ENCODE results near the gene TRIM54. TPM values are rescaled to one million over a fixed set of nuclear protein-coding genes. Genes with fewer than 3 reads are reported as not detected.

Gene TRIM54
- total RNA-seq, 2 experiments from 2014 or later = not detected

- DNase-seq (no peak), ATAC-seq (ENCODE audit: poor library complexity) (no peak)
- intact Hi-C loops (cut with DNase I, micrococcal nuclease) = no loop called here
- H3K4me1 ChIP-seq (ENCODE audit: insufficient read depth, low read length) = peaks cover 50% of the 10 kb centered on the region
- H3K27ac ChIP-seq (ENCODE audit: low read depth in 1 of 2, low read length in 2 of 2) = no peak overlapping the region
- POLR2A ChIA-PET = interaction anchor here (1.3 kb wide), 1 partner anchor 54 kb away, joined by 3 read pairs; the partner anchor contains the start of gene PPM1G
- peak overlapping the region; percentile 71 for H3K4me3 Mint-ChIP-seq
- CTCF ChIA-PET = interaction anchor here (0.8 kb wide), 1 partner anchor 15 kb away, joined by 3 read pairs; no protein-coding TSS in a partner anchor
- TF ChIP-seq, protein P1, sequence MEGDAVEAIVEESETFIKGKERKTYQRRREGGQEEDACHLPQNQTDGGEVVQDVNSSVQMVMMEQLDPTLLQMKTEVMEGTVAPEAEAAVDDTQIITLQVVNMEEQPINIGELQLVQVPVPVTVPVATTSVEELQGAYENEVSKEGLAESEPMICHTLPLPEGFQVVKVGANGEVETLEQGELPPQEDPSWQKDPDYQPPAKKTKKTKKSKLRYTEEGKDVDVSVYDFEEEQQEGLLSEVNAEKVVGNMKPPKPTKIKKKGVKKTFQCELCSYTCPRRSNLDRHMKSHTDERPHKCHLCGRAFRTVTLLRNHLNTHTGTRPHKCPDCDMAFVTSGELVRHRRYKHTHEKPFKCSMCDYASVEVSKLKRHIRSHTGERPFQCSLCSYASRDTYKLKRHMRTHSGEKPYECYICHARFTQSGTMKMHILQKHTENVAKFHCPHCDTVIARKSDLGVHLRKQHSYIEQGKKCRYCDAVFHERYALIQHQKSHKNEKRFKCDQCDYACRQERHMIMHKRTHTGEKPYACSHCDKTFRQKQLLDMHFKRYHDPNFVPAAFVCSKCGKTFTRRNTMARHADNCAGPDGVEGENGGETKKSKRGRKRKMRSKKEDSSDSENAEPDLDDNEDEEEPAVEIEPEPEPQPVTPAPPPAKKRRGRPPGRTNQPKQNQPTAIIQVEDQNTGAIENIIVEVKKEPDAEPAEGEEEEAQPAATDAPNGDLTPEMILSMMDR (IDR thresholded peaks at IDR 0.05) = no peak
- no peaks in the 10 kb centered on the region for H3K9me3 ChIP-seq (ENCODE audit: control insufficient read depth in 1 of 2, insufficient read depth in 1 of 2, low read length in 2 of 2)
- H3K27me3 ChIP-seq (ENCODE audit: control insufficient read depth in 1 of 2, insufficient read depth in 2 of 2, low read length in 2 of 2) = no peaks in the 10 kb centered on the region
- H3K36me3 Mint-ChIP-seq (ENCODE audit: low read depth) = peaks cover 32% of the 10 kb centered on the region
- H3K27ac Mint-ChIP-seq = peak overlapping the region; percentile 99
- peaks cover 6% of the 10 kb centered on the region for H3K36me3 ChIP-seq (ENCODE audit: insufficient read depth, low read length)
- H3K27me3 Mint-ChIP-seq = no peaks in the 10 kb centered on the region
- no peaks in the 10 kb centered on the region for H3K9me3 Mint-ChIP-seq
- peaks cover 66% of the 10 kb centered on the region for H3K4me1 Mint-ChIP-seq (ENCODE audit: low read depth)
- H3K4me3 ChIP-seq (ENCODE audit: low read length) = no peak overlapping the region
These were observed 72.3 kb downstream of the TRIM54 start for GRCh38 chr2:27354597-27354927.

DNA sequence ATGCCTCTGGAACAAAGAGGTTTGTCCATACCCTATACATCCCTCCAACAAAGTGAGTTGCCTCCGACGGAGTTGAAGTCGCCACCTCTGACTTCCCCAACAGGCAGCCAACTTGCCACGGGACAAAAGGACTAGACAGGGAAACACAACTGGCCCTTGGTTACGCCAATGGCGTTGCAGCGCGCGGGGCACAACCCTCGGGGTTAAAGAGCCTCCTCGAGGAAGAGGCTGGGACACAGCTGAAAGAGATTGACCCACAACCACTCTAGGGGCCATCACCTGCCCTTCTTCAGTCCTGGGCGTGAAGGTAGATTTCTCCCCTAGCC, 73.8 kb downstream of the TRIM54 start:
- DNase-seq = peak in 2 of 14 experiments; percentile 18 to 27
- no peaks in the 10 kb centered on the region for H3K27me3 Mint-ChIP-seq
- H3K4me3 ChIP-seq (ENCODE audit: low read length) = peak overlapping the region; percentile 86
- ATAC-seq (ENCODE audit: poor library complexity) = peak; percentile 8
- H3K36me3 Mint-ChIP-seq (ENCODE audit: low read depth) = peaks cover 26% of the 10 kb centered on the region
- H3K27ac ChIP-seq (ENCODE audit: low read depth in 1 of 2, low read length in 2 of 2) = peak overlapping the region; percentile 87 to 89
- intact Hi-C loops (cut with DNase I, micrococcal nuclease) = loop anchor here (1.0 to 5.0 kb wide), 6 partner anchors 14 to 1036 kb away; partner anchors contain the start of genes EIF2B4 (in 2 of the 2), MPV17 (in 2 of the 2), SNX17 (in 2 of the 2) and FOSL2 (in 1 of the 2)
- no peaks in the 10 kb centered on the region for H3K27me3 ChIP-seq (ENCODE audit: control insufficient read depth in 1 of 2, insufficient read depth in 2 of 2, low read length in 2 of 2)
- CTCF ChIA-PET = interaction anchor here (0.6 to 1.5 kb wide), 4 partner anchors 12 to 1514 kb away, joined by 3 to 4 read pairs (median 3); no protein-coding TSS in a partner anchor
- H3K9me3 Mint-ChIP-seq = no peaks in the 10 kb centered on the region
- peaks cover 60% of the 10 kb centered on the region for H3K4me1 Mint-ChIP-seq (ENCODE audit: low read depth)
- no peaks in the 10 kb centered on the region for H3K36me3 ChIP-seq (ENCODE audit: insufficient read depth, low read length)
- H3K9me3 ChIP-seq (ENCODE audit: control insufficient read depth in 1 of 2, insufficient read depth in 1 of 2, low read length in 2 of 2) = no peaks in the 10 kb centered on the region
- peak overlapping the region; percentile 96 for H3K4me3 Mint-ChIP-seq
- peaks cover 50% of the 10 kb centered on the region for H3K4me1 ChIP-seq (ENCODE audit: insufficient read depth, low read length)
- peak overlapping the region; percentile 99 for H3K27ac Mint-ChIP-seq
- TF ChIP-seq, protein P1 (IDR thresholded peaks at IDR 0.05) = no peak
- POLR2A ChIA-PET = interaction anchor here (0.7 to 2.9 kb wide), 10 partner anchors 9 to 305 kb away, joined by 3 to 45 read pairs (median 6); partner anchors contain the start of genes CCDC121, EIF2B4, GPN1 and MPV17

GRCh38 chr2:27356382-27357181, 74.4 kb downstream of the TRIM54 start, which contains the start of gene GTF3C2:
GTF3C2 (minus strand) TSS chr2:27356764; CDS start chr2:27343554, 13,210 bp downstream.
- DNase-seq (peak; percentile 82 to 97 (median 88)), ATAC-seq (ENCODE audit: poor library complexity) (peak; percentile 78)
- Mint-ChIP-seq H3K27me3 (no peaks in the 10 kb centered on the region), H3K36me3 (ENCODE audit: low read depth) (peaks cover 26% of the 10 kb centered on the region), H3K9me3 (no peaks in the 10 kb centered on the region), H3K27ac (peak within 1 kb of the TSS; percentile 99), H3K4me3 (peak within 1 kb of the TSS; percentile 96), H3K4me1 (ENCODE audit: low read depth) (peaks cover 56% of the 10 kb centered on the region)
- ChIA-PET CTCF (interaction anchor here (0.6 to 1.5 kb wide), 5 partner anchors 11 to 1515 kb away, joined by 3 to 4 read pairs (median 3); no protein-coding TSS in a partner anchor), POLR2A (interaction anchor here (0.7 to 2.9 kb wide), 12 partner anchors 8 to 323 kb away, joined by 3 to 45 read pairs (median 5); partner anchors contain the start of genes CCDC121, EIF2B4, GPN1 and MPV17)
- no peaks in the 10 kb centered on the region for H3K27me3 ChIP-seq (ENCODE audit: control insufficient read depth in 1 of 2, insufficient read depth in 2 of 2, low read length in 2 of 2)
- TF ChIP-seq, protein P1 (IDR thresholded peaks at IDR 0.05) = no peak
- no peaks in the 10 kb centered on the region for H3K9me3 ChIP-seq (ENCODE audit: control insufficient read depth in 1 of 2, insufficient read depth in 1 of 2, low read length in 2 of 2)
- H3K4me3 ChIP-seq (ENCODE audit: low read length) = peak within 1 kb of the TSS; percentile 86
- peaks cover 44% of the 10 kb centered on the region for H3K4me1 ChIP-seq (ENCODE audit: insufficient read depth, low read length)
- peak within 1 kb of the TSS; percentile 87 to 89 for H3K27ac ChIP-seq (ENCODE audit: low read depth in 1 of 2, low read length in 2 of 2)
- intact Hi-C loops (cut with DNase I, micrococcal nuclease) = loop anchor here (1.0 to 5.0 kb wide), 6 partner anchors 14 to 1036 kb away; partner anchors contain the start of genes EIF2B4 (in 2 of the 2), MPV17 (in 2 of the 2), SNX17 (in 2 of the 2) and FOSL2 (in 1 of the 2)
- H3K36me3 ChIP-seq (ENCODE audit: insufficient read depth, low read length) = no peaks in the 10 kb centered on the region

Other genes starting within 250 kb of the TRIM54 start
- 10 to 100 TPM; 22.0 to 24.6 TPM for gene TMEM214, start 249.5 kb upstream of the TRIM54 start, total RNA-seq
- 10 to 100 TPM; 10.8 to 11.6 TPM for gene AGBL5, start 230.8 kb upstream of the TRIM54 start, total RNA-seq
- 100 to 1,000 TPM; 232 to 254 TPM for gene OST4, start 210.8 kb upstream of the TRIM54 start, total RNA-seq
- gene EMILIN1, start 203.8 kb upstream of the TRIM54 start, total RNA-seq = under 1 TPM; 0.14 to 0.25 TPM
- gene KHK, start 195.7 kb upstream of the TRIM54 start, total RNA-seq = 1 to 10 TPM; 4.7 TPM
- gene CGREF1, start 163.3 kb upstream of the TRIM54 start, total RNA-seq = not detected
- 1 to 10 TPM; 1.0 to 1.3 TPM for gene ABHD1, start 158.6 kb upstream of the TRIM54 start, total RNA-seq
- 10 to 100 TPM; 12.3 to 12.6 TPM for gene PREB, start 147.8 kb upstream of the TRIM54 start, total RNA-seq
- gene PRR30, start 143.0 kb upstream of the TRIM54 start, total RNA-seq = not detected
- not detected for gene TCF23, start 133.4 kb upstream of the TRIM54 start, total RNA-seq
- 10 to 100 TPM; 79.1 to 82.5 TPM for gene ATRAID, start 70.4 kb upstream of the TRIM54 start, total RNA-seq
- gene SLC5A6, start 70.2 kb upstream of the TRIM54 start, total RNA-seq = 100 to 1,000 TPM; 196 to 207 TPM
- gene CAD, start 65.1 kb upstream of the TRIM54 start, total RNA-seq = 10 to 100 TPM; 20.0 to 20.3 TPM
- not detected for gene SLC30A3, start 19.4 kb upstream of the TRIM54 start, total RNA-seq
- not detected for gene DNAJC5G, start 7.0 kb upstream of the TRIM54 start, total RNA-seq
- 1 to 10 TPM; 1.8 to 2.3 TPM for gene UCN, start 26.0 kb downstream of the TRIM54 start, total RNA-seq
- gene MPV17, start 40.7 kb downstream of the TRIM54 start, total RNA-seq = 10 to 100 TPM; 29.3 to 31.0 TPM
- gene GTF3C2, start 74.3 kb downstream of the TRIM54 start, total RNA-seq = 10 to 100 TPM; 54.6 to 56.8 TPM
- gene EIF2B4, start 87.9 kb downstream of the TRIM54 start, total RNA-seq = 10 to 100 TPM; 33.2 to 34.0 TPM
- 10 to 100 TPM; 66.3 to 67.9 TPM for gene SNX17, start 88.2 kb downstream of the TRIM54 start, total RNA-seq
- 10 to 100 TPM; 22.8 to 22.9 TPM for gene ZNF513, start 98.3 kb downstream of the TRIM54 start, total RNA-seq
- 10 to 100 TPM; 30.4 to 31.2 TPM for gene PPM1G, start 127.2 kb downstream of the TRIM54 start, total RNA-seq
- 100 to 1,000 TPM; 169 to 181 TPM for gene NRBP1, start 146.2 kb downstream of the TRIM54 start, total RNA-seq
- 10 to 100 TPM; 11.5 to 12.8 TPM for gene KRTCAP3, start 160.0 kb downstream of the TRIM54 start, total RNA-seq
- gene IFT172, start 207.3 kb downstream of the TRIM54 start, total RNA-seq = 10 to 100 TPM; 13.3 to 14.4 TPM
- gene FNDC4, start 212.8 kb downstream of the TRIM54 start, total RNA-seq = not detected
- gene GCKR, start 214.4 kb downstream of the TRIM54 start, total RNA-seq = not detected